Measurements from ENCODE around the gene NNAT. TPM values are rescaled to one million over a fixed set of nuclear protein-coding genes. Genes with fewer than 3 reads are reported as not detected.

NNAT gene
- total RNA-seq, 1 experiment from 2014 or later: 43.1 TPM

DNA sequence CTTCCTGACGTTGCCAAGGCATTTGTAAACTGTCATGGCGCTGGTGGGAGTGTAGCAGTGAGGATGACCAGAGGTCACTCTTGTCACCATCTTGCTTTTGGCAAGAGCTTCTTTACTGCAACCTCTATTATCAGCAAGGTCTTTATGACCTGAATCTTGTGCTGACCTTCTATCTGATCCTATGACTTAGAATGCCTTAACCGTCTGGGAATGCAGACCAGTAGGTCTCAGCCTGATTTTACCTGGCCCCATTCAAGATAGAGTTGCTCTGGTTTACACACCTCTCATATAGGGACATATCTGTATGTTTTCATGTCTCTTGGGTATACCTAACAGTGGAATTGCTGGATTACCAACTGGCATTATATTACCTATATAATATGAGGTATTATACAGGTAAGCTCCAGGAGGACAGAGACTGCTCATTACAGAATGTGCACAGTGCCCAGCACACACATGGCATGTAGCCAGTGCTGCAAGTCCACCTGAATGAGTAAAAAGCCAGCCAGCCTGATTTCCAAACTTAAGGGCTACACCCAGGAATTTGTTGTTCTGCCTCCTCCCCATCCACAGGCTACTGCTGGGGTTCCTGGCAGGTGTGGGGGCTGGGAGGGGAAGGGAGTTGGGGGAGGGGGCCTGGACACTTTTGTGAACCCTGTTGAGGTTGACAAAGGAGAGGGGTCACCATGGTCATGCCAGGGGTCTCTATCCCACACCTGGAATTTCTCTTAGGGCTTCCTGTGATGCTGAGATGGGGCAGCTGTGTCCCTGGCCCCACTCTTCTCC, 41.8 kb downstream of the NNAT start:
- Mint-ChIP-seq H3K27me3 (ENCODE audit: low read depth) (peaks cover 37% of the 10 kb centered on the region), H3K4me1 (peaks cover 22 to 26% of the 10 kb centered on the region in 2 experiments), H3K27ac (no peak overlapping the region), H3K4me3 (no peak overlapping the region), H3K9me3 (no peaks in the 10 kb centered on the region), H3K36me3 (ENCODE audit: insufficient read depth in 1 of 3, low read depth in 3 of 3) (no peaks in the 10 kb centered on the region)
- H3K23me2 ChIP-seq (ENCODE audit: insufficient read length, low read depth, low read length, poor library complexity, severe bottlenecking): no peaks in the 10 kb centered on the region
- no peaks in the 10 kb centered on the region for H3K79me1 ChIP-seq (ENCODE audit: insufficient read depth, low read depth, low read length, poor library complexity, severe bottlenecking)
- H3K23ac ChIP-seq (ENCODE audit: insufficient read length, low read depth, low read length): no peak overlapping the region
- H3K4me1 ChIP-seq (ENCODE audit: insufficient read depth, low read length): peaks cover 3% of the 10 kb centered on the region; the same call in 1 of the 2 replicates
- H3K4me2 ChIP-seq (ENCODE audit: insufficient read depth, insufficient read length, low read length): no peak overlapping the region
- H3K14ac ChIP-seq (ENCODE audit: insufficient read depth, low read length): no peak overlapping the region
- H3T11ph ChIP-seq (ENCODE audit: low read length): no peak overlapping the region
- no peak for DNase-seq
- no peak overlapping the region for H2BK120ac ChIP-seq (ENCODE audit: low read depth, low read length, poor library complexity, severe bottlenecking)
- no peak overlapping the region for H2BK12ac ChIP-seq (ENCODE audit: insufficient read length, low read depth, low read length)
- no peak overlapping the region for H4K8ac ChIP-seq (replicated peaks; ENCODE audit: insufficient read length, low read depth, low read length)
- H3K56ac ChIP-seq (ENCODE audit: insufficient read length, low read depth, low read length): no peak overlapping the region
- no peak overlapping the region for H4K5ac ChIP-seq (ENCODE audit: insufficient read length, low read depth, low read length)
- no peak overlapping the region for H2BK20ac ChIP-seq (ENCODE audit: low read depth, low read length, poor library complexity, severe bottlenecking)
- H2AFZ ChIP-seq (ENCODE audit: low read length): no peak overlapping the region
- H2AK5ac ChIP-seq (ENCODE audit: insufficient read length, low read length): no peak overlapping the region
- no peak overlapping the region for H2BK5ac ChIP-seq (ENCODE audit: insufficient read length, low read length)
- no peaks in the 10 kb centered on the region for H4K20me1 ChIP-seq (ENCODE audit: control insufficient read depth, insufficient read depth, insufficient read length)
- H2BK15ac ChIP-seq (ENCODE audit: low read depth, low read length): no peak overlapping the region
- no CpG with 5 or more reads among the region's 3 CpGs for WGBS (ENCODE audit: extremely low coverage, insufficient read length, low lambda C conversion rate)
- no peaks in the 10 kb centered on the region for H3K9me3 ChIP-seq (ENCODE audit: control insufficient read depth, low read depth, low read length)
- H3K27ac ChIP-seq (ENCODE audit: insufficient read length, low read depth, low read length): no peak overlapping the region
- no peak overlapping the region for H3K18ac ChIP-seq (ENCODE audit: insufficient read length, low read depth, low read length)
- TF ChIP-seq, protein P1, sequence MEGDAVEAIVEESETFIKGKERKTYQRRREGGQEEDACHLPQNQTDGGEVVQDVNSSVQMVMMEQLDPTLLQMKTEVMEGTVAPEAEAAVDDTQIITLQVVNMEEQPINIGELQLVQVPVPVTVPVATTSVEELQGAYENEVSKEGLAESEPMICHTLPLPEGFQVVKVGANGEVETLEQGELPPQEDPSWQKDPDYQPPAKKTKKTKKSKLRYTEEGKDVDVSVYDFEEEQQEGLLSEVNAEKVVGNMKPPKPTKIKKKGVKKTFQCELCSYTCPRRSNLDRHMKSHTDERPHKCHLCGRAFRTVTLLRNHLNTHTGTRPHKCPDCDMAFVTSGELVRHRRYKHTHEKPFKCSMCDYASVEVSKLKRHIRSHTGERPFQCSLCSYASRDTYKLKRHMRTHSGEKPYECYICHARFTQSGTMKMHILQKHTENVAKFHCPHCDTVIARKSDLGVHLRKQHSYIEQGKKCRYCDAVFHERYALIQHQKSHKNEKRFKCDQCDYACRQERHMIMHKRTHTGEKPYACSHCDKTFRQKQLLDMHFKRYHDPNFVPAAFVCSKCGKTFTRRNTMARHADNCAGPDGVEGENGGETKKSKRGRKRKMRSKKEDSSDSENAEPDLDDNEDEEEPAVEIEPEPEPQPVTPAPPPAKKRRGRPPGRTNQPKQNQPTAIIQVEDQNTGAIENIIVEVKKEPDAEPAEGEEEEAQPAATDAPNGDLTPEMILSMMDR (conservative IDR thresholded peaks at IDR 0.05): no peak
- no peak overlapping the region for H3K4ac ChIP-seq (ENCODE audit: low read depth, low read length)
- no peak overlapping the region for H3K9ac ChIP-seq (ENCODE audit: extremely low read depth, insufficient read length, low read length)
- H4K91ac ChIP-seq (ENCODE audit: insufficient read length, low read depth, low read length): no peak overlapping the region
- H3K27me3 ChIP-seq (ENCODE audit: insufficient read depth, low read length): no peaks in the 10 kb centered on the region
- H3K79me2 ChIP-seq (ENCODE audit: insufficient read depth, low read length): no peaks in the 10 kb centered on the region
